Activated CD4-positive, alpha-beta T cell treated with anti-CD3 and anti-CD28 coated beads, Interleukin-10, Interleukin-2, amounts not matched to agents 100 ng/mL and 50 ng/mL, durations not matched to agents 16 hours and 8 hours (primary cell): Measurements from ENCODE around the gene PGM5.
"Not testable (repeated sequence)": the region's sequence is repeated elsewhere in the genome, so short reads cannot be mapped to it uniquely, and the experiment has no call there.

Source experiments
- DNase-seq: peaks from one replicate; pipeline ENCODE4 v3.0.0-alpha.2; 2020

The PGM5 gene

GRCh38 chr9:68356380-68357118 lies at the start of gene PGM5:
Gene PGM5 (plus strand): TSS chr9:68356611. CDS start chr9:68357128, 517 bp downstream.
- DNase-seq = not testable (repeated sequence)

GRCh38 chr9:68307127-68307526 lies 49.3 kb upstream of the PGM5 start:
- DNase-seq = not testable (repeated sequence)

GRCh38 chr9:68307654-68308053 lies 48.8 kb upstream of the PGM5 start:
- DNase-seq = not testable (repeated sequence)

DNA sequence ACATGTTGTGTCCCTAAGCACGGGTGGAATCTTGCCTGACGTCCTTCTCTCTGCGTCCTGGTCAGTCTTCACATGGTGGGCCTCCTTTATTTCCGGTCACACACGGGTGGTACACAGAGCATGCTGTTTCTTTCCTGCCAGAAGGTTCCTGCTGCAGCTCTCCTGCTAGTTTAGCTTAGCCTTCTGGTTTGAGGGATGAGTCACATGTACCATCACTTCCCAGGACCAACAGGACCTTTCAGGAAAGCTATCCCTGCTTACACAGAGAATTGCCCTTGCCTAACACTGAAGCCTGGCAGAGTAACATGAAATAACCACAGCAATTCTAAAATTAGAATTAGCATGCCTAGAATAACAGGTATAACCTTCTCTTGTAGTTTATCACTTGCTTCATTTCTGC lies 45.2 kb upstream of the PGM5 start:
- DNase-seq = not testable (repeated sequence)

DNA sequence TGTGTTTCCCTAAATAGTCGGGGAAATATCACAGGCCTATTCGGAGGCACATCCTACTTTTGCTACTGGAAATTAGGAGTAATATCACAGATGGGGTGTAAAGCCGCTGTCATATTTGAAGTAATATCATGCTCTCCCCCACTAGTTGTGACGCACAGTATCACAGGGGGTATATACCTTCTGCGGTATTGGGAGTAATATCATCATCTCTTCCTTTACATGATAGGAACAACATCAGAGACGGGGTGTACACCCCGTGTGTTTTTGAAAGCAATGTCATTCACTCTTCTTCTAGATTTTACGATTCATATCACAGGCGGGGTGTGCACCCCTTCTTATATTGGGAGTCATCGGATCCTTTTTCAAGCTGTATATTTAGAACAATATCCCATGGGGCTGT lies 38.2 kb upstream of the PGM5 start:
- DNase-seq = not testable (repeated sequence)

GRCh38 chr9:68323749-68324148 lies 32.7 kb upstream of the PGM5 start:
- not testable (repeated sequence) for DNase-seq

DNA sequence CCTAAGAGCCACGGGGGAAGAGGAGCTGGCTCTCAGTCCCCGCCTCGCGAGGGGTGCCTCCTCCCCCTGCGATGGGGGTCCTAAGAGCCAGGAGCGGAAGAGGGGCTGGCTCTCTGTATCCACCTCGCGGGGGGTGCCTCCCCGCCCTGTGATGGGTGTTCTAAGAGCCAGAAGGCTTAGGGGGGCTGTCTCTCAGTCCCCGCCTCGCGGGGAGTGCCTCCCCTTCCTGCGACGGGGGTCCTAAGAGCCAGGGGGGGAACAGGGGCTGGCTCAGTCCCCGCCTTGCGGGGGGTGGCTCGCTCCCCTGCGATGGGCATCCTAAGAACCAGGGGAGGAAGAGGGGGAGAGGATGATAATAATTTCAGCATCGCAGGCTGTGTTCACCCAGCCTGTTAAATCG lies 31.9 kb upstream of the PGM5 start:
- DNase-seq = not testable (repeated sequence)

- not testable (repeated sequence) for DNase-seq
Measured at GRCh38 chr9:68329106-68329505, 27.3 kb upstream of the PGM5 start.

- not testable (repeated sequence) for DNase-seq
Measured at GRCh38 chr9:68330531-68331173, 25.8 kb upstream of the PGM5 start.

GRCh38 chr9:68332122-68332521 lies 24.3 kb upstream of the PGM5 start:
- DNase-seq = not testable (repeated sequence)

- not testable (repeated sequence) for DNase-seq
Measured at GRCh38 chr9:68335935-68336334, 20.5 kb upstream of the PGM5 start.

- not testable (repeated sequence) for DNase-seq
Measured at GRCh38 chr9:68336639-68337339, 19.6 kb upstream of the PGM5 start.

GRCh38 chr9:68338000-68338399 lies 18.4 kb upstream of the PGM5 start:
- DNase-seq = not testable (repeated sequence)

GRCh38 chr9:68342265-68343025 lies 14.0 kb upstream of the PGM5 start:
- not testable (repeated sequence) for DNase-seq

DNA sequence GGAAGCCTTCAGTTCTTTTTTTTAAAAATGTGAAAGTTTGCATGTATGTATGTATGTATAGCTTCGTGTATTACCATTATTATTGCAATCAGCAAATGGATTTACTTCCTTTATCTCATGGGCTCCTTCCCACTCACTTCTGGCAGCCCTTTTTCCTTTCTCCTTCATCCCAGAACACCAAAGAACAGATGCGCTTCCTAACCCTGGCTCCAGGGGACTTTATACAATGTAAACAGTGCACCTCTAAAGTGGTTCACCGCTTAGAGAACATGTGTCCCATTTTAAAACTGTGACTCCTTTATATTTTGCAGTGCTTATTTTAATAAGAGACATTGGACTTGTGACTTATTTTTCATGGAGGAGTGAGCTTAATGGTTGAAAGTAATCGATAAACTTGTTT lies 13.2 kb upstream of the PGM5 start:
- DNase-seq = not testable (repeated sequence)

- not testable (repeated sequence) for DNase-seq
Measured at GRCh38 chr9:68343992-68344391, 12.4 kb upstream of the PGM5 start.

GRCh38 chr9:68351689-68352088 lies 4.7 kb upstream of the PGM5 start:
- DNase-seq = not testable (repeated sequence)

DNA sequence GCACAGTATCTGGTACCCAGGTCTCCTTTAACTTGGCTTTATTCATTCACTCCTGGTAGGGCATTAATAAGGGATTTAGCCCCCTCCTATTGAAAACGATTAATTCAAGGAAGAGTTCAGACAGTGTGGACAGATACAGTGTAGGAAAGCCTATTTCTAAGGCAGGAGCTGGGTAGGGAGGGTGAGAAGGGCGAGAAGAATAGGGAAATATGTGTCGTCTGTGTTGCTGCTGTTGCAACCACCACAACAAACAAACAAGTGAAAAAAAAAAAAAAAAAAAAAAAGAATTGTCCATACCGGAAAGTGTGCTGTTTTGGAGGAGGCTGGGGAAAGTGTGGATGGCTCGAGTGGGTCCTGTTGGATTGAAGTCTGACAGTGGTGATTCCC lies 425 bp upstream of the PGM5 start:
- not testable (repeated sequence) for DNase-seq

DNA sequence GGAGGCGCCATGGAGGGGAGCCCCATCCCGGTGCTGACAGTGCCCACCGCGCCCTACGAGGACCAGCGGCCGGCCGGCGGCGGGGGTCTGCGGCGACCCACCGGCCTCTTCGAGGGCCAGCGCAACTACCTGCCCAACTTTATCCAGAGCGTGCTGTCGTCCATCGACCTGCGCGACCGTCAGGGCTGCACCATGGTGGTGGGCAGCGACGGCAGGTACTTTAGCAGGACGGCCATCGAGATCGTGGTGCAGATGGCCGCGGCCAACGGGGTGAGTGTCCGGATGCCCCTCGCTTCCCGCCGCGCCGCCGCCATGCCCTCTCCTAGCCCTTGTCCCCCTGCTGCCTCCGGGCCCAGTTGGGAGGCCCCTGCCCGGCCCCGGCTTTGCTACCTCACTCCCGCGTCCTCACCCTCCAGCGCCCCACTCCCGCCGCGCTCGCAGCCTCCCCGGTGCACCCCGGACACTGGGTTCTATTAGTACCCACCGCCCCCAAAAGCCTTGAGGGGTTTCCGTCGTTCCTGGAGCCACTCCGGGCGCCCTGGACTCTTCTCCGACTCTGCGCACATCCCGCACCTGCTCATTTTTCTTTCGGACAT lies 806 bp downstream of the PGM5 start:
- DNase-seq = not testable (repeated sequence)

- DNase-seq = peak; percentile 8
Measured at GRCh38 chr9:68366933-68367547, 10.6 kb downstream of the PGM5 start.

- not testable (repeated sequence) for DNase-seq
Measured at GRCh38 chr9:68375789-68376188, 19.4 kb downstream of the PGM5 start.

DNA sequence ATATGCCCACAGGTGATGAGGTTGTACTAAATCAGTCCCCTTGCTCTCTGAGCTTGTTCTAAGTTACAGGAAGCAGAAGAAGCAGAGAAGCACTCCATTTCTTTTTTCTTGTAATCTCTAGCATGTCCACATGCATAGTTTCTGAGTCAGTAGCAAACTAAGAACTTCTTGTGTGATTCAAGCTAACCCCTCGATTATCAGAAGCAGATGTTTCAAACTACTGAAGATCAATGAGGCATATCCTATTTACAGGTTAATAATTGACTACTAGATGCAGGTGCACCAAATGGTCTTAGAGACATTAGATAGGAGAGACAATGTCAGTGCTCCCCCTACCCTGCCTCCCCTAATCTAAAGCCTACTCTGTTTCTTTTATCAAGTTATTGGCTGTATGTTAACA lies 21.3 kb downstream of the PGM5 start:
- not testable (repeated sequence) for DNase-seq
